DMS53 treated with DMSO at 0.1 percent for 48 hours (cell line): ENCODE results near the gene RFTN2.
"Not testable (repeated sequence)": the region's sequence is repeated elsewhere in the genome, so short reads cannot be mapped to it uniquely, and the experiment has no call there.

Experiments used
- DNase-seq: peaks from one replicate; lab custom pipeline; 2025; ENCODE audit not compliant: unreplicated experiment; lab: John Stamatoyannopoulos, UW

RFTN2 gene

GRCh38 chr2:197555467-197555866 is 119.9 kb downstream of the RFTN2 start:
- no peak for DNase-seq

GRCh38 chr2:197551260-197551659 is 124.1 kb downstream of the RFTN2 start:
- not testable (repeated sequence) for DNase-seq

GRCh38 chr2:197548582-197548981 is 126.8 kb downstream of the RFTN2 start:
- DNase-seq, result no peak

- no peak for DNase-seq
Observed at GRCh38 chr2:197547163-197547900, 128.1 kb downstream of the RFTN2 start.

- no peak for DNase-seq
Observed at GRCh38 chr2:197543206-197543605, 132.2 kb downstream of the RFTN2 start.

GRCh38 chr2:197539734-197540133 is 135.7 kb downstream of the RFTN2 start:
- DNase-seq, result no peak

- no peak for DNase-seq
Observed at GRCh38 chr2:197538412-197538811, 137.0 kb downstream of the RFTN2 start.
